ENCODE results near the gene OSBPL10.
"Not testable (repeated sequence)": the region's sequence is repeated elsewhere in the genome, so short reads cannot be mapped to it uniquely, and the experiment has no call there.

Gene OSBPL10

GRCh38 chr3:32009101-32009500 is 28.0 kb upstream of the OSBPL10 start:
- no peaks in the 10 kb centered on the region for H3K4me1 ChIP-seq (ENCODE audit: control insufficient read depth, insufficient read depth, low read length)
- DNase-seq (ENCODE audit: low read depth): no peak
- H3K9me3 ChIP-seq (ENCODE audit: control insufficient read depth, low read length): no peaks in the 10 kb centered on the region
- H3K27me3 ChIP-seq (replicated peaks; ENCODE audit: control insufficient read depth, insufficient read depth, low read length): peaks cover 3% of the 10 kb centered on the region
- no peaks in the 10 kb centered on the region for H3K36me3 ChIP-seq (ENCODE audit: control insufficient read depth, insufficient read depth, low read length, severe bottlenecking)
- H3K9ac ChIP-seq (ENCODE audit: low read length): no peak overlapping the region
- no peak overlapping the region for H3K4me3 ChIP-seq (ENCODE audit: low read length)

DNA sequence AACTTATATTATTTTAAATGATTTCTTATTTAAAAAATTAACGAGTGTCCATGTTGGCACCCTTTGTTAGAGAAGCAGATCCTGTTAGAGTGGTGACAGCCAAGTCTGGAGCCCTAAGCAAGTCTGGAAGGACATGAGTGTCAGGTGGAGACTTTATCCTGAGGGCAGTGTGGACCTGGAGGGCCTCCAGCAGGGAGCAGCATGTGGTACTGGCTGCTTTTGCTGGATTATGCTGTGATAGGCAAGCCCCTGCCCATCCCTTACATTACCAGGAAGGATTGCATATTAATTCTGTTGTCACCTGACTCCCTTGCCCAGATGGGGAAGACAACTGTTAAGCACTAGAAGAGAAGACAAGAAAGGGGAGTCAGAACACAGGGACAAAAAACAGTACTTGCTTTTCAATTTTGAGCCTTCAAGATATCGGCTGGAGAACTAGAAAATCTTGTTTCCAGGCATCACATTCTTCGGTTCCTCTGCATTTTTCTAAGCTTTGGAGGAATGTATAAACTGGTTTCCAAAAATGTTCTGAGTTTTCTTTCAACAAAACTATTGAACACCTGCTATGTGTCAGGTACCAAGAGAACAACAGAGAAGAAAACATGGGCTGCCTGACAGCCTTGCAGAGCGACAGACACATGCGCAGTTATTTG is 23.2 kb upstream of the OSBPL10 start:
- DNase-seq (ENCODE audit: low read depth): no peak
- Histone ChIP-seq H3K4me3 (ENCODE audit: low read length) (no peak overlapping the region), H3K9me3 (ENCODE audit: control insufficient read depth, low read length) (no peaks in the 10 kb centered on the region), H3K4me1 (ENCODE audit: control insufficient read depth, insufficient read depth, low read length) (peaks cover 12% of the 10 kb centered on the region), H3K36me3 (ENCODE audit: control insufficient read depth, insufficient read depth, low read length, severe bottlenecking) (no peaks in the 10 kb centered on the region), H3K27me3 (replicated peaks; ENCODE audit: control insufficient read depth, insufficient read depth, low read length) (peaks cover 4% of the 10 kb centered on the region), H3K9ac (ENCODE audit: low read length) (no peak overlapping the region)

DNA sequence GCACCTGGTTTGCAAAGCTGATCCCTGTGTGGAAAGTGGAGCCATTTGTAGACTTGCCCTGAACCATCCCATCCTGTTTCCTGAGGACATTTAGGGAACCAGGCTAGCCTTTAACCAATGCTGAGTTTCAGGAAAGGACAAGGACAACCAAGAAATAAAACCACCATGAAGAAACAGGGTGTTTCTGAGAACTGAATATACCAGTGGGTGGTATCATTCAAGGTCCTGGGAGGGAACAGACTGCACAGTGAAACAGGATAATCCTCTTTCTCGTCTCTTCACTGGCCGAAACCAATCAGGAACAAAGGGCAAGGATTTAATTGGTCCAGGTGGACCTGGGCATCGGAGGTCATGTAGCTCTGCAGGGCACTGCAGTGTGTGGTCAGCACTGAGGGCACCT is 22.3 kb upstream of the OSBPL10 start:
- H3K9me3 ChIP-seq (ENCODE audit: control insufficient read depth, low read length): peaks cover 5% of the 10 kb centered on the region
- H3K4me3 ChIP-seq (ENCODE audit: low read length): no peak overlapping the region
- H3K36me3 ChIP-seq (ENCODE audit: control insufficient read depth, insufficient read depth, low read length, severe bottlenecking): no peaks in the 10 kb centered on the region

GRCh38 chr3:32002561-32003368 is 21.7 kb upstream of the OSBPL10 start:
- peaks cover 4% of the 10 kb centered on the region for H3K27me3 ChIP-seq (replicated peaks; ENCODE audit: control insufficient read depth, insufficient read depth, low read length)
- H3K36me3 ChIP-seq (ENCODE audit: control insufficient read depth, insufficient read depth, low read length, severe bottlenecking): no peaks in the 10 kb centered on the region
- DNase-seq (ENCODE audit: low read depth): no peak
- peaks cover 10% of the 10 kb centered on the region for H3K9me3 ChIP-seq (ENCODE audit: control insufficient read depth, low read length)
- no peak overlapping the region for H3K9ac ChIP-seq (ENCODE audit: low read length)
- H3K4me3 ChIP-seq (ENCODE audit: low read length): no peak overlapping the region
- peaks cover 12% of the 10 kb centered on the region for H3K4me1 ChIP-seq (ENCODE audit: control insufficient read depth, insufficient read depth, low read length)

More for the DNA sequence above, 22.3 kb upstream of the OSBPL10 start:
- Histone ChIP-seq H3K27me3 (replicated peaks; ENCODE audit: control insufficient read depth, insufficient read depth, low read length) (peaks cover 4% of the 10 kb centered on the region), H3K4me1 (ENCODE audit: control insufficient read depth, insufficient read depth, low read length) (peaks cover 12% of the 10 kb centered on the region), H3K9ac (ENCODE audit: low read length) (no peak overlapping the region)
- no peak for DNase-seq (ENCODE audit: low read depth)

GRCh38 chr3:32000877-32001276 is 19.8 kb upstream of the OSBPL10 start:
- Histone ChIP-seq H3K27me3 (replicated peaks; ENCODE audit: control insufficient read depth, insufficient read depth, low read length) (peaks cover 14% of the 10 kb centered on the region), H3K36me3 (ENCODE audit: control insufficient read depth, insufficient read depth, low read length, severe bottlenecking) (no peaks in the 10 kb centered on the region), H3K4me1 (ENCODE audit: control insufficient read depth, insufficient read depth, low read length) (peaks cover 12% of the 10 kb centered on the region), H3K4me3 (ENCODE audit: low read length) (no peak overlapping the region), H3K9me3 (ENCODE audit: control insufficient read depth, low read length) (peaks cover 22% of the 10 kb centered on the region), H3K9ac (ENCODE audit: low read length) (no peak overlapping the region)
- DNase-seq (ENCODE audit: low read depth): no peak

- no peak overlapping the region for H3K4me3 ChIP-seq (ENCODE audit: low read length)
- H3K27me3 ChIP-seq (replicated peaks; ENCODE audit: control insufficient read depth, insufficient read depth, low read length): peaks cover 16% of the 10 kb centered on the region
- H3K9ac ChIP-seq (ENCODE audit: low read length): no peak overlapping the region
Observed at GRCh38 chr3:31999907-32000439, 18.9 kb upstream of the OSBPL10 start.

GRCh38 chr3:31997500-31997899 is 16.4 kb upstream of the OSBPL10 start:
- peaks cover 12% of the 10 kb centered on the region for H3K27me3 ChIP-seq (replicated peaks; ENCODE audit: control insufficient read depth, insufficient read depth, low read length)

More at GRCh38 chr3:31999907-32000439, 18.9 kb upstream of the OSBPL10 start:
- peaks cover 25% of the 10 kb centered on the region for H3K9me3 ChIP-seq (ENCODE audit: control insufficient read depth, low read length)
- H3K36me3 ChIP-seq (ENCODE audit: control insufficient read depth, insufficient read depth, low read length, severe bottlenecking): no peaks in the 10 kb centered on the region
- no peak for DNase-seq (ENCODE audit: low read depth)
- H3K4me1 ChIP-seq (ENCODE audit: control insufficient read depth, insufficient read depth, low read length): peaks cover 12% of the 10 kb centered on the region

GRCh38 chr3:31996195-31996594 is 15.1 kb upstream of the OSBPL10 start:
- DNase-seq (ENCODE audit: low read depth): no peak
- Histone ChIP-seq H3K36me3 (ENCODE audit: control insufficient read depth, insufficient read depth, low read length, severe bottlenecking) (no peaks in the 10 kb centered on the region), H3K9ac (ENCODE audit: low read length) (no peak overlapping the region), H3K4me1 (ENCODE audit: control insufficient read depth, insufficient read depth, low read length) (no peaks in the 10 kb centered on the region), H3K4me3 (ENCODE audit: low read length) (no peak overlapping the region), H3K9me3 (ENCODE audit: control insufficient read depth, low read length) (peaks cover 56% of the 10 kb centered on the region), H3K27me3 (replicated peaks; ENCODE audit: control insufficient read depth, insufficient read depth, low read length) (peaks cover 12% of the 10 kb centered on the region)

More at GRCh38 chr3:31997500-31997899, 16.4 kb upstream of the OSBPL10 start:
- Histone ChIP-seq H3K9ac (ENCODE audit: low read length) (no peak overlapping the region), H3K9me3 (ENCODE audit: control insufficient read depth, low read length) (peaks cover 43% of the 10 kb centered on the region), H3K36me3 (ENCODE audit: control insufficient read depth, insufficient read depth, low read length, severe bottlenecking) (no peaks in the 10 kb centered on the region), H3K4me1 (ENCODE audit: control insufficient read depth, insufficient read depth, low read length) (peaks cover 5% of the 10 kb centered on the region), H3K4me3 (ENCODE audit: low read length) (no peak overlapping the region)
- no peak for DNase-seq (ENCODE audit: low read depth)

DNA sequence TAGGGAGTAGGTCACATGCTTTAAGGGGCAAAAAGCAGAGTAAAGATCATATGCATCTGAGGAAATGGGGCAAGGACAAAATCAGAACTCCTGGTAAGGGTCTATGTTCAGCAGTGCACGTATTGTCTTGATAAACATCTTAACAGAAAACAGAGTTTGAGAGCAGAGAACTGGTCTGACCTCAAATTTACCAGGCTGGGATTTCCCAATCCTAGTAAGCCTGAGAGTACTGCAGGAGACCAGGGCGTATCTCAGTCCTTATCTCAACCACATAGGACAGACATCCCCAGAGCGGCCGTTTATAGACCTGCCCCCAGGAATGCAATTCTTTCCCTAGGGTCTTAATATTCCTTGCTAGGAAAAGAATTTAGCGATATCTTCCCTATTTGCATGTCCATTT is 14.0 kb upstream of the OSBPL10 start:
- H3K9me3 ChIP-seq (ENCODE audit: control insufficient read depth, low read length): peaks cover 68% of the 10 kb centered on the region
- not testable (repeated sequence) for H3K4me3 ChIP-seq (ENCODE audit: low read length); H3K9ac ChIP-seq (ENCODE audit: low read length); H3K4me1 ChIP-seq (ENCODE audit: control insufficient read depth, insufficient read depth, low read length); DNase-seq (ENCODE audit: low read depth); H3K36me3 ChIP-seq (ENCODE audit: control insufficient read depth, insufficient read depth, low read length, severe bottlenecking)
- peaks cover 12% of the 10 kb centered on the region for H3K27me3 ChIP-seq (replicated peaks; ENCODE audit: control insufficient read depth, insufficient read depth, low read length)

GRCh38 chr3:31993843-31994242 is 12.8 kb upstream of the OSBPL10 start:
- Histone ChIP-seq H3K4me3 (ENCODE audit: low read length) (no peak overlapping the region), H3K4me1 (ENCODE audit: control insufficient read depth, insufficient read depth, low read length) (no peaks in the 10 kb centered on the region), H3K36me3 (ENCODE audit: control insufficient read depth, insufficient read depth, low read length, severe bottlenecking) (no peaks in the 10 kb centered on the region), H3K27me3 (replicated peaks; ENCODE audit: control insufficient read depth, insufficient read depth, low read length) (peaks cover 12% of the 10 kb centered on the region), H3K9ac (ENCODE audit: low read length) (no peak overlapping the region), H3K9me3 (ENCODE audit: control insufficient read depth, low read length) (peaks cover 79% of the 10 kb centered on the region)
- no peak for DNase-seq (ENCODE audit: low read depth)

DNA sequence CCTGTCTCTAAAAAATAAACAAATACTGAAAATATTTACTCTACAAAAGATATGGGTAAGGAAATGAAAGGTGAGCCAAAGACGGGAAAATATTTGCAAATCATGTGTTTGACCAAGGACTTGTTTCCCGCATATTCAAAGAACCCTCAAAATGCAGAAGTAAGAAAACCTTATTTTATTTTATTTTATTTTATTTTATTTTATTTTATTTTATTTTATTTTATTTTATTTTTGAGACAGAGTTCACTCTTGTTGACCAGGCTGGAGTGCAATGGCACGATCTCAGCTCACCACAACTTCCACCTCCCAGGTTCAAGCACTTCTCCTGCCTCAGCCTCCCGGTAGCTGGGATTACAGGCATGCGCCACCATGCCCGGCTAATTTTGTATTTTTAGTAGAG is 11.9 kb upstream of the OSBPL10 start:
- DNase-seq (ENCODE audit: low read depth); H3K4me3 ChIP-seq (ENCODE audit: low read length); H3K4me1 ChIP-seq (ENCODE audit: control insufficient read depth, insufficient read depth, low read length); H3K9ac ChIP-seq (ENCODE audit: low read length); H3K36me3 ChIP-seq (ENCODE audit: control insufficient read depth, insufficient read depth, low read length, severe bottlenecking): not testable (repeated sequence)
- peaks cover 79% of the 10 kb centered on the region for H3K9me3 ChIP-seq (ENCODE audit: control insufficient read depth, low read length)
- peaks cover 12% of the 10 kb centered on the region for H3K27me3 ChIP-seq (replicated peaks; ENCODE audit: control insufficient read depth, insufficient read depth, low read length)

Data from adipocyte (in vitro differentiated cells).